Measurements from ENCODE around the gene GALNT7. TPM values are rescaled to one million over a fixed set of nuclear protein-coding genes. Genes with fewer than 3 reads are reported as not detected.
"Not testable (repeated sequence)": the region's sequence is repeated elsewhere in the genome, so short reads cannot be mapped to it uniquely, and the experiment has no call there.

GALNT7 gene
- total RNA-seq, 4 donors from 2014 or later: 15.6 to 38.2 (median 23.8) TPM

- DNase-seq: no peak
- Histone ChIP-seq H3K4me3 (replicated peaks in 1 of 3) (no peak overlapping the region), H3K4me1 (peaks cover 6 to 14% of the 10 kb centered on the region in 2 donors), H3K27me3 (no peaks in the 10 kb centered on the region), H3K36me3 (no peaks in the 10 kb centered on the region), H3K27ac (no peak overlapping the region), H3K9me3 (no peaks in the 10 kb centered on the region)
- TF ChIP-seq CTCF (IDR thresholded peaks at IDR 0.05): no peak
- TF ChIP-seq POLR2A (IDR thresholded peaks at IDR 0.05): no peak
- intact Hi-C loops (cut with DNase I): no loop called here
Observed at GRCh38 chr4:173218411-173219125, 50.0 kb downstream of the GALNT7 start.

GRCh38 chr4:173219126-173219437 lies 50.5 kb downstream of the GALNT7 start:
- H3K27me3 ChIP-seq; H3K4me3 ChIP-seq (replicated peaks in 1 of 3); DNase-seq; H3K27ac ChIP-seq; intact Hi-C loops (cut with DNase I); H3K36me3 ChIP-seq; H3K9me3 ChIP-seq: not testable (repeated sequence)
- H3K4me1 ChIP-seq: peaks cover 6 to 11% of the 10 kb centered on the region in 2 donors
- 94 to 98% methylated on average over 4 of the region's 4 CpGs for WGBS, 2 donors

- Histone ChIP-seq H3K27me3 (no peaks in the 10 kb centered on the region), H3K27ac (no peak overlapping the region), H3K4me1 (peaks cover 0 to 2% of the 10 kb centered on the region in 2 donors), H3K36me3 (no peaks in the 10 kb centered on the region), H3K9me3 (no peaks in the 10 kb centered on the region), H3K4me3 (replicated peaks in 1 of 3) (no peak overlapping the region)
- DNase-seq: no peak
- no peak for TF ChIP-seq POLR2A (IDR thresholded peaks at IDR 0.05)
- TF ChIP-seq CTCF (IDR thresholded peaks at IDR 0.05): no peak
- WGBS, 2 donors: 94 to 96% methylated on average over 3 of the region's 3 CpGs
- intact Hi-C loops (cut with DNase I): no loop called here
Observed at GRCh38 chr4:173223743-173224142, 55.1 kb downstream of the GALNT7 start.

GRCh38 chr4:173226401-173226888 lies 57.8 kb downstream of the GALNT7 start:
- intact Hi-C loops (cut with DNase I): no loop called here
- no peak overlapping the region for H3K4me3 ChIP-seq (replicated peaks in 1 of 3)
- no peaks in the 10 kb centered on the region for H3K36me3 ChIP-seq
- H3K27me3 ChIP-seq: no peaks in the 10 kb centered on the region
- DNase-seq: no peak
- H3K27ac ChIP-seq: no peak overlapping the region
- H3K4me1 ChIP-seq: no peaks in the 10 kb centered on the region
- TF ChIP-seq POLR2A (IDR thresholded peaks at IDR 0.05): no peak
- no peak for TF ChIP-seq CTCF (IDR thresholded peaks at IDR 0.05)
- WGBS, 2 donors: 94 to 95% methylated on average over 4 of the region's 4 CpGs
- H3K9me3 ChIP-seq: no peaks in the 10 kb centered on the region

- WGBS, 2 donors: 92 to 93% methylated on average over 2 of the region's 2 CpGs
- DNase-seq: no peak
- Histone ChIP-seq H3K27ac (no peak overlapping the region), H3K4me1 (no peaks in the 10 kb centered on the region), H3K4me3 (replicated peaks in 1 of 3) (no peak overlapping the region), H3K9me3 (no peaks in the 10 kb centered on the region), H3K36me3 (no peaks in the 10 kb centered on the region), H3K27me3 (no peaks in the 10 kb centered on the region)
- intact Hi-C loops (cut with DNase I): no loop called here
- TF ChIP-seq POLR2A (IDR thresholded peaks at IDR 0.05): no peak
- no peak for TF ChIP-seq CTCF (IDR thresholded peaks at IDR 0.05)
Observed at GRCh38 chr4:173227756-173228155, 59.1 kb downstream of the GALNT7 start.
